Parathyroid adenoma (tissue), 2 donors: Measurements from ENCODE around the gene PRKD2.

Experiments
- H2AFZ ChIP-seq: fragments of 300-600 bp; sonication (generic); one replicate; pipeline ENCODE4 v1.7.0; 2017; ENCODE audit warnings: antibody characterized with exemption, mild to moderate bottlenecking
- H3K27ac ChIP-seq: fragments of 300-600 bp; sonication (generic); one replicate; pipeline ENCODE4 v1.7.0; 2017
- H3K27me3 ChIP-seq: fragments of 300-600 bp; sonication (generic); one replicate; pipeline ENCODE4 v1.7.0; 2017; ENCODE audit warnings: low read length; ENCODE audit not compliant: control insufficient read depth, insufficient read depth
- H3K36me3 ChIP-seq: fragments of 300-600 bp; sonication (generic); one replicate; pipeline ENCODE4 v1.7.0; 2017; ENCODE audit warnings: low read length; ENCODE audit not compliant: control insufficient read depth, insufficient read depth
- H3K4me1 ChIP-seq: fragments of 300-600 bp; sonication (generic); one replicate; pipeline ENCODE4 v1.7.0; 2017; ENCODE audit warnings: control low read depth
- H3K4me2 ChIP-seq: fragments of 300-600 bp; sonication (generic); one replicate; pipeline ENCODE4 v1.7.0; 2017; ENCODE audit warnings: low read length
- H3K4me3 ChIP-seq: fragments of 300-600 bp; sonication (generic); one replicate; pipeline ENCODE4 v1.7.0; 2017; ENCODE audit warnings: low read depth, low read length
- H3K79me2 ChIP-seq: fragments of 300-600 bp; sonication (generic); one replicate; pipeline ENCODE4 v1.7.0; 2017; ENCODE audit warnings: control low read depth
- H3K9ac ChIP-seq: fragments of 300-600 bp; sonication (generic); one replicate; pipeline ENCODE4 v1.7.0; 2017; ENCODE audit warnings: mild to moderate bottlenecking
- H3K9me3 ChIP-seq: fragments of 300-600 bp; sonication (generic); one replicate; pipeline ENCODE4 v1.7.0; 2017; ENCODE audit warnings: low read length; ENCODE audit not compliant: control insufficient read depth
- TF ChIP-seq, protein P1 (sequence below): fragments of 300-600 bp; sonication (generic); IDR thresholded peaks from one replicate; pipeline ENCODE4 v1.7.0; 2017; ENCODE audit warnings: antibody characterized with exemption, mild to moderate bottlenecking
- donor health status: primary hyperparathyroidism.

Gene PRKD2

DNA sequence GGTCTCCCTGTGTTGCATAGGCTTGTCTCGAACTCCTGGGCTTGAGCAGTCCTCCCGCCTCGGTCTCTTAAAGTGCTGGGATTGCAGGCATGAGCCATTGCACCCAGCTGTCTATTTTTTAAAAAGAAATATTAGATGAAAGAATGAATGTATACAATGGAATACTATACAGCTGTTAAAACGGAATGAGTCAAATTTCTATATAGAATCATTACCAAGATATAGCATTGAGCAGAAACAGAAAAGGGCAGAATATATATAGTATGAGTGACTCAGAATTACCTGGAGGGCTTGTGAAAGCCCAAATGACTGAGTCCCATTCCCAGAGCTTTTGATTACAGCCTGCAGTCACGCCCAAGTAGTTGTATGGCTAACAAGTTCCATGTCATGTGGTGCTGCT is 60.4 kb downstream of the PRKD2 start:
- no peak overlapping the region for H3K4me2 ChIP-seq
- TF ChIP-seq, protein P1, sequence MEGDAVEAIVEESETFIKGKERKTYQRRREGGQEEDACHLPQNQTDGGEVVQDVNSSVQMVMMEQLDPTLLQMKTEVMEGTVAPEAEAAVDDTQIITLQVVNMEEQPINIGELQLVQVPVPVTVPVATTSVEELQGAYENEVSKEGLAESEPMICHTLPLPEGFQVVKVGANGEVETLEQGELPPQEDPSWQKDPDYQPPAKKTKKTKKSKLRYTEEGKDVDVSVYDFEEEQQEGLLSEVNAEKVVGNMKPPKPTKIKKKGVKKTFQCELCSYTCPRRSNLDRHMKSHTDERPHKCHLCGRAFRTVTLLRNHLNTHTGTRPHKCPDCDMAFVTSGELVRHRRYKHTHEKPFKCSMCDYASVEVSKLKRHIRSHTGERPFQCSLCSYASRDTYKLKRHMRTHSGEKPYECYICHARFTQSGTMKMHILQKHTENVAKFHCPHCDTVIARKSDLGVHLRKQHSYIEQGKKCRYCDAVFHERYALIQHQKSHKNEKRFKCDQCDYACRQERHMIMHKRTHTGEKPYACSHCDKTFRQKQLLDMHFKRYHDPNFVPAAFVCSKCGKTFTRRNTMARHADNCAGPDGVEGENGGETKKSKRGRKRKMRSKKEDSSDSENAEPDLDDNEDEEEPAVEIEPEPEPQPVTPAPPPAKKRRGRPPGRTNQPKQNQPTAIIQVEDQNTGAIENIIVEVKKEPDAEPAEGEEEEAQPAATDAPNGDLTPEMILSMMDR = no peak
- no peaks in the 10 kb centered on the region for H3K36me3 ChIP-seq
- H3K79me2 ChIP-seq = no peaks in the 10 kb centered on the region
- H3K9ac ChIP-seq = no peak overlapping the region
- peaks cover 10% of the 10 kb centered on the region for H3K4me1 ChIP-seq
- no peaks in the 10 kb centered on the region for H3K9me3 ChIP-seq
- H2AFZ ChIP-seq = no peak overlapping the region
- no peak overlapping the region for H3K4me3 ChIP-seq
- H3K27me3 ChIP-seq = no peaks in the 10 kb centered on the region
- H3K27ac ChIP-seq = no peak overlapping the region

DNA sequence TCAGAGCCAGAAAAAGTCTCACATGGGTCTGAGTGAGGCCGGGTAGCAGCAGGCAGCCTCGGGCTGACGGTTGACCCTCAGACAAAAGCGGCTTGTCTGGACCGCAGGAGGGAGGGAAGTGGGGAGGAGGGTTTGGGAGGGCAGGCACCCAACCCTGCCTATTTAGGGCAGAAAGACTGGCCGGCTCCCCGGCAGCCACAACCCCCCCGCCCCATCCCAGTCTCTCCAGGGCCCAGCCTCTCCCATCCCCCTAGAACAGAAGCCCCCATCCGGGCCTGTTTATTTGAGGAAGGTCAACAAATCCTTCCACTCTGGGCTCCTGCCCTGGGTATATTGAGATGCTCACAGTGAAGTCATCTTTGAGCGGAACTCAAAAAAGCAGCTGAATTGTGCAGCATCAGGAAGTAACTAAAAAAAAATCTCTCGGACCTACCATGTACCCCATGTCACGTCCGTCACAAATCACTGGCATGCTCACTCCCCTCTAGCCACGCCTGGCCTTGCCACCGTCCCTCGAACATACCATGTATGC is 62.2 kb downstream of the PRKD2 start:
- Histone ChIP-seq H3K9ac (no peak overlapping the region), H2AFZ (no peak overlapping the region), H3K9me3 (no peaks in the 10 kb centered on the region), H3K4me3 (no peak overlapping the region), H3K36me3 (no peaks in the 10 kb centered on the region), H3K27me3 (no peaks in the 10 kb centered on the region), H3K27ac (no peak overlapping the region), H3K4me2 (no peak overlapping the region), H3K79me2 (no peaks in the 10 kb centered on the region), H3K4me1 (peaks cover 4% of the 10 kb centered on the region)
- TF ChIP-seq, protein P1 = no peak

DNA sequence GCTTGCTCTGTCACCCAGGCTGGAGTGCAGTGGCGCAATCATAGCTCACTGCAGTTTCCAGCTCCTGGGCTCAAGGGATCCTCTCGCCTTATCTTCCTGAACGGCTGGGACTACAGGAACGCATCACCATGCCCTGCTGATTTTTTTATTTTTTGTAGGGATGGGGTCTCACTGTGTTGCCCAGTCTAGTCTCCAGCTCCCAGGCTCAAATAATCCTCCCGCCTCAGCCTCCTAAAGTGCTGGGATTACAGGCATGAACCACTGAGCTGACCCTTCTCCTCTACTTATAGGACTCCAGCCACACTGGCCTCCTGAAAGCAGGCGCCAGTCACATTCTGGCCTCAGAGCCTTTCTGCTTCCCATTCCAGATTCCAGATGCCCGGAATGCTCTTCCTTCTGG is 66.5 kb downstream of the PRKD2 start:
- no peaks in the 10 kb centered on the region for H3K27me3 ChIP-seq

DNA sequence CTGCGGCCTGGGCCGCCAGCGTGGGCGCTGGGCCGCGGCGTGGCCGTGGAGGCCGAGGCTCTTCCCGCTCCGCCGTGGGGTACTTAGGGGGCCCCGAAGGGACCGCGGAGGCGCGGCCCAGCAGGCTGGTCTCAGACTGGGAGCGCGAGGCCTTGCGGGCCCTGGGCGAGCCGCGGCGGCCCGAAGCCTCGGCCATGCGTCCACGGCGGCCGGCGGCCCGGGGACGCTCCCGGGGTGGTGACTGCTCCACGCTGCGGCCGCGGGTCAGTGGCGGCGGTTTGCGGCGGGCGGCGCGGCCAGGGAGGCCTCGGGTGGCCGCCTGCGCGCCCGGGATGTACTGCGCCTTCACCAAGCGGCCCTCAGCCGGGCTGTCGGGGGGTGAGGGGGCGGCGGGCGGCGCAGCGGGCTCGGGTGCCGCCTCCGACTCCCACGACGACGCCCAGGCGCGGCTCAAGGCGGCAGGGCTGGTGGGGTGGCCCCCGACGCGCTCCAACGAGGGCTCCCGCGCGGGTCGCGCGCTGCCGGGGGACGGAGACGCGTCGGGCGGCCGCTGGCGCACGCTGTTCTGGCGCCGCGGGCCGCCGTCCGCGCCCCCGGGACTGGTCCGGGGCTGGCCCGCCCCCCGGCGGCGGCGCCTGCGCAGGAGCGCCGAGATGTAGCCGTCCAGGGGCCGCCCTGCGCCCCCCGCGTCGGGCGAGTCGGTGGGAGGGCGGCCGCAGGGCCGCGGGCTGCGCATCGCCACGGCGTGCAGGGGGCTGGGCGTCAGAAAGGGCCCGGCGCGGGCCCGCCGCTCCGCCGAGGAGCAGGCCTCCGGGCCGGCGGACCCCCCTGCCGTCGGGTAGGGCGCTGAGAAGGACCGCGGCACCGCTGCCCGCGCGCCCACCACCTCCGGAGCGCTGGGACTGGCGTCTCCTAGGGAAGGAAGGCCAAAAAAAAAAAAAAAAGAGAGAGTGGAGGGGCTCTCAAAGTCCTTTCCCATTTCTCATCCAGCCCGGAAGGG is 67.7 kb downstream of the PRKD2 start:
- Histone ChIP-seq H3K36me3 (no peaks in the 10 kb centered on the region), H3K4me2 (no peak overlapping the region), H3K4me3 (no peak overlapping the region), H3K4me1 (no peaks in the 10 kb centered on the region), H3K9me3 (no peaks in the 10 kb centered on the region), H3K79me2 (no peaks in the 10 kb centered on the region), H3K27ac (no peak overlapping the region), H3K27me3 (no peaks in the 10 kb centered on the region), H2AFZ (no peak overlapping the region), H3K9ac (no peak overlapping the region)
- TF ChIP-seq, protein P1 = no peak

More for the DNA sequence above, 66.5 kb downstream of the PRKD2 start:
- Histone ChIP-seq H3K27ac (no peak overlapping the region), H3K9ac (no peak overlapping the region), H3K9me3 (no peaks in the 10 kb centered on the region), H2AFZ (no peak overlapping the region), H3K36me3 (no peaks in the 10 kb centered on the region), H3K4me1 (no peaks in the 10 kb centered on the region), H3K79me2 (no peaks in the 10 kb centered on the region), H3K4me3 (no peak overlapping the region), H3K4me2 (no peak overlapping the region)
- TF ChIP-seq, protein P1 = no peak
